ENCODE results near the gene SNAPC3. TPM values are rescaled to one million over a fixed set of nuclear protein-coding genes. Genes with fewer than 3 reads are reported as not detected.
A peak's percentile ranks its signal among the peaks of the same experiment; 100 is the strongest.
"Not testable (repeated sequence)": the region's sequence is repeated elsewhere in the genome, so short reads cannot be mapped to it uniquely, and the experiment has no call there.

SNAPC3 gene
- polyA plus RNA-seq, 2 of the 4 experiments (the other 2 are of a cell fraction) = 28.9 to 35.1 TPM

DNA sequence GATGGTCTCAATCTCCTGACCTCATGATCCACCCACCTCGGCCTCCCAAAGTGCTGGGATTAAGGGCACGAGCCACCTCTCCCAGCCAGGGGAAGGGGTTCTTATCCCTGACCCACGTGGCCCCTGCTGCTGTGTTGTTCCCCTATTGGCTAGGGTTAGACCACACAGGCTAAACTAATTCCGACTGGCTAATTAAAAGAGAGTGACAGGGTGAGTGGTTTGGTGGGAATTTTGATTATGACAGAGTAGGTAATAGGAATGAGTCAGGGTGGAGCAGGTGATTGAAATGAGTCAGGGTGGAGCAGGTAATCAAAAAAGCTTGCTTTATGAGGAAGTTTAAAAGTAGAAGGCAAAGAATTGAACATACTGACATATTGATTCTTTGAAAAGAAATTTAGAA, 43.4 kb upstream of the SNAPC3 start:
- H3K9me3 ChIP-seq; H3K4me1 ChIP-seq; H3K4me3 ChIP-seq; FAIRE-seq; POLR2A ChIA-PET; TF ChIP-seq FOSL2 (IDR thresholded peaks at IDR 0.05): not testable (repeated sequence)
- TF ChIP-seq FOSL2 (CRISPR knock-in tag; IDR thresholded peaks at IDR 0.05) = peak; percentile 22; the same call in 1 of the 2 replicates
- ATAC-seq (peak in 1 of 2 experiments; percentile 83; a peak in 3 of 6 replicates), DNase-seq (ENCODE audit: low read depth in 1 of 2, low spot score in 1 of 2) (peak in 1 of 2 experiments; percentile 4)
- CTCF ChIA-PET = interaction anchor here (0.9 to 1.3 kb wide), 2 partner anchors 24 to 26 kb away, joined by 3 read pairs; no protein-coding TSS in a partner anchor
- H3K4me2 ChIP-seq = peak overlapping the region; percentile 63
- WGBS (ENCODE audit: missing lambda C conversion rate) = 32% methylated on average over 4 of the region's 4 CpGs
- H3K27ac ChIP-seq = 0 out of 6 replicates have a peak overlapping the region, but pooled peaks of 1 of the 2 experiments have one; percentile 56

DNA sequence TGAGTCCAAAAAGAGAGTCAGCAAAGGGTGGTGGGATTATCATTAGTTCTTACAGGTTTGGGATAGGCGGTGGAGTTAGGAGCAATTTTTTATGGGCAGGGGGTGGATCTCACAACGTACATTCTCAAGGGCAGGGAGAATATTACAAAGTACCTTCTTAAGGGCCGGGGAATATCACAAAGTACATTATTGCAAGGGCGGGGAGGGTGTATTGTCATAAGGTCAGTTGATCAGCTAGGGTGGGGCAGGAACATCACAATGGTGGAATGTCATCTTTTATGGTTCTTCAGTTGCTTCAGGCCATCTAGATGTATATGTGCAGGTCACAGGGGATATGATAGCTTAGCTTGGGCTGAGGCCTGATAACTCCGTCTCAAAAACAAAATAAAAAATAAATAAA, 42.8 kb upstream of the SNAPC3 start:
- H3K4me2 ChIP-seq; FAIRE-seq; H3K9me3 ChIP-seq; POLR2A ChIA-PET; H3K4me1 ChIP-seq; H3K27ac ChIP-seq; DNase-seq (ENCODE audit: low read depth in 1 of 2, low spot score in 1 of 2); ATAC-seq; H3K4me3 ChIP-seq: not testable (repeated sequence)
- CTCF ChIA-PET = interaction anchor here (0.6 kb wide), 1 partner anchor 60 kb away, joined by 3 read pairs; no protein-coding TSS in a partner anchor
- WGBS (ENCODE audit: missing lambda C conversion rate) = 76% methylated on average over 5 of the region's 5 CpGs

DNA sequence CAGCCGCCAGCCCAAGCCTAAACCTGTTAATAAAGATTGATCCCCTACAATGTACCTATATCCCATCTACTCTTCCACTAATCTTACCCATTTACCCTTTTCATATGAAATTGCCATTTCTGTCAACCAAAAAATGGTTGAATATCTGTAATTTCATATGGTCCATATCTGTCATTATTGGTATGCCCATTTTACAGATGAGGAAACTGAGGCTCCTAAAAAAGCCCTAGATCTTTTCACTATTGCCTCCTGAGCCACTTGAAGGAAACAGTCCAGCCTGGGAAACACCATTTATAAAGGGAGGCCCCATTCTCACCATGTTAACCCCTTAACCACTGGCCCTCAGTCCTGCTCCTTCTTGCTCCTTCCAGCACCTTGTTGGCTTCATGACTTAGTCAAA, 41.2 kb upstream of the SNAPC3 start:
- ChIA-PET POLR2A (no interaction called here), CTCF (no interaction called here)
- 93% methylated on average over 1 of the region's 1 CpG for WGBS (ENCODE audit: missing lambda C conversion rate)
- Histone ChIP-seq H3K9me3 (no peaks in the 10 kb centered on the region), H3K4me1 (no peaks in the 10 kb centered on the region), H3K27ac (no peak overlapping the region), H3K4me2 (no peak overlapping the region), H3K4me3 (no peak overlapping the region)
- ATAC-seq (no peak), FAIRE-seq (no peak), DNase-seq (ENCODE audit: low read depth in 1 of 2, low spot score in 1 of 2) (no peak)
- TF ChIP-seq GATA3 (IDR thresholded peaks at IDR 0.05; ENCODE audit: borderline replicate concordance) (no peak), CBX8 (IDR thresholded peaks at IDR 0.05) (no peak), ZFP36 (IDR thresholded peaks at IDR 0.05; ENCODE audit: borderline replicate concordance, partially characterized antibody) (no peak), MYC (IDR thresholded peaks at IDR 0.05; ENCODE audit: borderline replicate concordance, low read length) (no peak), RARB (CRISPR knock-in tag; IDR thresholded peaks at IDR 0.05) (no peak), KDM5A (IDR thresholded peaks at IDR 0.05) (no peak)
- TF ChIP-seq, protein P1, sequence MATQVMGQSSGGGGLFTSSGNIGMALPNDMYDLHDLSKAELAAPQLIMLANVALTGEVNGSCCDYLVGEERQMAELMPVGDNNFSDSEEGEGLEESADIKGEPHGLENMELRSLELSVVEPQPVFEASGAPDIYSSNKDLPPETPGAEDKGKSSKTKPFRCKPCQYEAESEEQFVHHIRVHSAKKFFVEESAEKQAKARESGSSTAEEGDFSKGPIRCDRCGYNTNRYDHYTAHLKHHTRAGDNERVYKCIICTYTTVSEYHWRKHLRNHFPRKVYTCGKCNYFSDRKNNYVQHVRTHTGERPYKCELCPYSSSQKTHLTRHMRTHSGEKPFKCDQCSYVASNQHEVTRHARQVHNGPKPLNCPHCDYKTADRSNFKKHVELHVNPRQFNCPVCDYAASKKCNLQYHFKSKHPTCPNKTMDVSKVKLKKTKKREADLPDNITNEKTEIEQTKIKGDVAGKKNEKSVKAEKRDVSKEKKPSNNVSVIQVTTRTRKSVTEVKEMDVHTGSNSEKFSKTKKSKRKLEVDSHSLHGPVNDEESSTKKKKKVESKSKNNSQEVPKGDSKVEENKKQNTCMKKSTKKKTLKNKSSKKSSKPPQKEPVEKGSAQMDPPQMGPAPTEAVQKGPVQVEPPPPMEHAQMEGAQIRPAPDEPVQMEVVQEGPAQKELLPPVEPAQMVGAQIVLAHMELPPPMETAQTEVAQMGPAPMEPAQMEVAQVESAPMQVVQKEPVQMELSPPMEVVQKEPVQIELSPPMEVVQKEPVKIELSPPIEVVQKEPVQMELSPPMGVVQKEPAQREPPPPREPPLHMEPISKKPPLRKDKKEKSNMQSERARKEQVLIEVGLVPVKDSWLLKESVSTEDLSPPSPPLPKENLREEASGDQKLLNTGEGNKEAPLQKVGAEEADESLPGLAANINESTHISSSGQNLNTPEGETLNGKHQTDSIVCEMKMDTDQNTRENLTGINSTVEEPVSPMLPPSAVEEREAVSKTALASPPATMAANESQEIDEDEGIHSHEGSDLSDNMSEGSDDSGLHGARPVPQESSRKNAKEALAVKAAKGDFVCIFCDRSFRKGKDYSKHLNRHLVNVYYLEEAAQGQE (IDR thresholded peaks at IDR 0.05) = no peak
- TF ChIP-seq, protein P2, sequence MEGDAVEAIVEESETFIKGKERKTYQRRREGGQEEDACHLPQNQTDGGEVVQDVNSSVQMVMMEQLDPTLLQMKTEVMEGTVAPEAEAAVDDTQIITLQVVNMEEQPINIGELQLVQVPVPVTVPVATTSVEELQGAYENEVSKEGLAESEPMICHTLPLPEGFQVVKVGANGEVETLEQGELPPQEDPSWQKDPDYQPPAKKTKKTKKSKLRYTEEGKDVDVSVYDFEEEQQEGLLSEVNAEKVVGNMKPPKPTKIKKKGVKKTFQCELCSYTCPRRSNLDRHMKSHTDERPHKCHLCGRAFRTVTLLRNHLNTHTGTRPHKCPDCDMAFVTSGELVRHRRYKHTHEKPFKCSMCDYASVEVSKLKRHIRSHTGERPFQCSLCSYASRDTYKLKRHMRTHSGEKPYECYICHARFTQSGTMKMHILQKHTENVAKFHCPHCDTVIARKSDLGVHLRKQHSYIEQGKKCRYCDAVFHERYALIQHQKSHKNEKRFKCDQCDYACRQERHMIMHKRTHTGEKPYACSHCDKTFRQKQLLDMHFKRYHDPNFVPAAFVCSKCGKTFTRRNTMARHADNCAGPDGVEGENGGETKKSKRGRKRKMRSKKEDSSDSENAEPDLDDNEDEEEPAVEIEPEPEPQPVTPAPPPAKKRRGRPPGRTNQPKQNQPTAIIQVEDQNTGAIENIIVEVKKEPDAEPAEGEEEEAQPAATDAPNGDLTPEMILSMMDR (IDR thresholded peaks at IDR 0.05) = no peak

DNA sequence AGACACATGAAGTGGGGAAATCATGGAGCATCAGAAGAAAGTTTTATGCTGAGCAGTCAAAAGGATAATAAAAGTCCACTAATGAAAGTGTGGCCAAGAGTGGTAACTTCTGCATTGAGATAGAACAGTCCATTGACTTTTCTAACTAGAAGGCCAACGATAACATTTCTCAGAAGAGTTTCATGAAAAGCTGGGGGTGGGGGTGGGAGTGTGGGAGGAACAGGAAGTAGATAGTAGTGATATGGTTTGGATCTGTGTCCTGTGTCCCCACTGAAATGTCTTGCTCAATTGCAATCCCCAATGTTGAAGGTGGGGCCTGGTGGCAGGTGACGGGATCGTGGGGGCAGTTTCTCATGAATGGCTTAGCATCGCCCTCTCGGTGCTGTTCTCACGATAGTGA, 36.2 kb upstream of the SNAPC3 start:
- Histone ChIP-seq H3K4me2 (no peak overlapping the region), H3K4me1 (no peaks in the 10 kb centered on the region), H3K27ac (no peak overlapping the region), H3K4me3 (no peak overlapping the region), H3K9me3 (no peaks in the 10 kb centered on the region)
- no peak for FAIRE-seq
- ATAC-seq = no peak
- no peak for DNase-seq (ENCODE audit: low read depth in 1 of 2, low spot score in 1 of 2)
- ChIA-PET POLR2A (no interaction called here), CTCF (interaction anchor here (1.2 to 1.4 kb wide), 2 partner anchors 16 to 30 kb away, joined by 3 to 4 read pairs; no protein-coding TSS in a partner anchor)
- WGBS (ENCODE audit: missing lambda C conversion rate) = 76% methylated on average over 6 of the region's 6 CpGs
- TF ChIP-seq HOXB5 (CRISPR knock-in tag; IDR thresholded peaks at IDR 0.05) (no peak), FOSL2 (IDR thresholded peaks at IDR 0.05) (no peak), FOSL2 (CRISPR knock-in tag; IDR thresholded peaks at IDR 0.05) (no peak), CBX2 (IDR thresholded peaks at IDR 0.05; ENCODE audit: borderline replicate concordance, low read depth) (no peak), ESRRA (IDR thresholded peaks at IDR 0.05; ENCODE audit: borderline replicate concordance, low read length) (no peak), ZFP36 (IDR thresholded peaks at IDR 0.05; ENCODE audit: borderline replicate concordance, partially characterized antibody) (no peak), SMC3 (IDR thresholded peaks at IDR 0.05) (no peak), ZSCAN20 (CRISPR knock-in tag; IDR thresholded peaks at IDR 0.05) (no peak), TFCP2L1 (CRISPR knock-in tag; IDR thresholded peaks at IDR 0.05) (no peak), EHMT2 (IDR thresholded peaks at IDR 0.05; ENCODE audit: low read depth) (no peak), SREBF2 (IDR thresholded peaks at IDR 0.05) (no peak)
- TF ChIP-seq, protein P3, sequence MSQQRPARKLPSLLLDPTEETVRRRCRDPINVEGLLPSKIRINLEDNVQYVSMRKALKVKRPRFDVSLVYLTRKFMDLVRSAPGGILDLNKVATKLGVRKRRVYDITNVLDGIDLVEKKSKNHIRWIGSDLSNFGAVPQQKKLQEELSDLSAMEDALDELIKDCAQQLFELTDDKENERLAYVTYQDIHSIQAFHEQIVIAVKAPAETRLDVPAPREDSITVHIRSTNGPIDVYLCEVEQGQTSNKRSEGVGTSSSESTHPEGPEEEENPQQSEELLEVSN (IDR thresholded peaks at IDR 0.05; ENCODE audit: borderline replicate concordance, low read depth) = no peak
